ENCODE measurements around the gene FSHR. TPM values are rescaled to one million over a fixed set of nuclear protein-coding genes. Genes with fewer than 3 reads are reported as not detected.

Gene FSHR
- total and polyA plus RNA-seq, 2 of the 4 experiments (the other 2 are of a cell fraction) = not detected

DNA sequence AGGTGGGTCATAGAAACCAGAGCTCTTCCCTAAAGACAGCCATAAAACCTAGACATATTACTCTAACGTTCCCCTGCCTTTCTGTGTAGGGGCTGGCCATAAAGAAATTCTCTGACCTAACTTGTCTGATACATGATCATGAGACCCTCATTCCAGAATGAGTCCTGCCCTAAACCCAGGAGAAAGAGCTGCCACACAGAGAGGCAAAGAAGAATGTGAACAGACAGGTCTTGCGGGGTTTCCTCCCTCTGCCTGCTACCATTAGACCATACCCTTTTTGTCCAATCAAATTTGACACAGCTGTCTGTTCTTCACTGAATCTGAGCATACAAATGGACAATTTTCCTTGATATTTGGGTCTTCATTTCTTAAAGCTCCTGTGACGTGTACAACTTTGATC lies 200.0 kb downstream of the FSHR start:
- ATAC-seq (ENCODE audit: low read depth) (no peak), DNase-seq (no peak)
- no peak overlapping the region for H2AK5ac ChIP-seq (ENCODE audit: low read depth, low read length)
- no peaks in the 10 kb centered on the region for H3K27me3 ChIP-seq (ENCODE audit: control insufficient read depth, insufficient read depth, low read length)
- peak overlapping the region; percentile 47; the same call in 1 of the 2 replicates for H3K18ac ChIP-seq (ENCODE audit: low read depth, low read length)
- H3K27ac ChIP-seq (ENCODE audit: insufficient read depth, low read length) = no peak overlapping the region
- no peak overlapping the region for H2BK15ac ChIP-seq (ENCODE audit: low read depth, low read length)
- H3K4ac ChIP-seq (ENCODE audit: low read depth, low read length) = no peak overlapping the region
- no peaks in the 10 kb centered on the region for H3K9me3 ChIP-seq (ENCODE audit: control insufficient read depth, insufficient read depth, low read length)
- no peak overlapping the region for H4K91ac ChIP-seq (ENCODE audit: insufficient read depth, low read depth, low read length)
- 0 out of 2 replicates have a peak overlapping the region, but pooled peaks have one; percentile 58 for H4K5ac ChIP-seq (ENCODE audit: low read depth, low read length)
- H3K9me1 ChIP-seq (ENCODE audit: insufficient read depth, low read length) = no peaks in the 10 kb centered on the region
- no peak overlapping the region for H4K8ac ChIP-seq (ENCODE audit: low read depth in 2 of 2, low read length in 2 of 2)
- no peak overlapping the region for H3K56ac ChIP-seq (ENCODE audit: extremely low read depth, insufficient read depth, low read length)
- peak overlapping the region; percentile 29; the same call in 1 of the 2 replicates for H2BK120ac ChIP-seq (ENCODE audit: low read depth, low read length)
- no peaks in the 10 kb centered on the region for H3K4me1 ChIP-seq (ENCODE audit: control insufficient read depth, insufficient read depth, low read length)
- H2AFZ ChIP-seq (replicated peaks; ENCODE audit: low read length, poor library complexity) = no peak overlapping the region
- no peak overlapping the region for H2AK9ac ChIP-seq (replicated peaks; ENCODE audit: low read depth, low read length, poor library complexity)
- no peaks in the 10 kb centered on the region for H3K79me1 ChIP-seq (ENCODE audit: low read depth in 1 of 2, low read length in 2 of 2)
- TF ChIP-seq RFX5 (IDR thresholded peaks at IDR 0.05; ENCODE audit: low read depth, low read length) (no peak), NFE2L2 (IDR thresholded peaks at IDR 0.05; ENCODE audit: low read depth, low read length) (no peak), POLR2A (IDR thresholded peaks at IDR 0.05; ENCODE audit: low read depth, low read length) (no peak), MAZ (IDR thresholded peaks at IDR 0.05; ENCODE audit: borderline replicate concordance, low read depth, low read length) (no peak), RAD21 (IDR thresholded peaks at IDR 0.05; ENCODE audit: low read length) (no peak), SMC3 (IDR thresholded peaks at IDR 0.05; ENCODE audit: low read depth, low read length) (no peak), RCOR1 (IDR thresholded peaks at IDR 0.05; ENCODE audit: insufficient replicate concordance, low read length) (no peak), CHD1 (IDR thresholded peaks at IDR 0.05; ENCODE audit: low read depth, low read length) (no peak), MAFK (IDR thresholded peaks at IDR 0.05; ENCODE audit: low read depth, low read length) (no peak), CEBPB (IDR thresholded peaks at IDR 0.05; ENCODE audit: low read depth, low read length) (no peak), FOS (IDR thresholded peaks at IDR 0.05; ENCODE audit: low read depth, low read length) (no peak), ELK1 (IDR thresholded peaks at IDR 0.05; ENCODE audit: borderline replicate concordance, low read depth, low read length) (no peak), MXI1 (IDR thresholded peaks at IDR 0.05; ENCODE audit: borderline replicate concordance, low read depth, low read length) (no peak), BHLHE40 (IDR thresholded peaks at IDR 0.05; ENCODE audit: low read depth, low read length) (no peak)
- TF ChIP-seq, protein P1, sequence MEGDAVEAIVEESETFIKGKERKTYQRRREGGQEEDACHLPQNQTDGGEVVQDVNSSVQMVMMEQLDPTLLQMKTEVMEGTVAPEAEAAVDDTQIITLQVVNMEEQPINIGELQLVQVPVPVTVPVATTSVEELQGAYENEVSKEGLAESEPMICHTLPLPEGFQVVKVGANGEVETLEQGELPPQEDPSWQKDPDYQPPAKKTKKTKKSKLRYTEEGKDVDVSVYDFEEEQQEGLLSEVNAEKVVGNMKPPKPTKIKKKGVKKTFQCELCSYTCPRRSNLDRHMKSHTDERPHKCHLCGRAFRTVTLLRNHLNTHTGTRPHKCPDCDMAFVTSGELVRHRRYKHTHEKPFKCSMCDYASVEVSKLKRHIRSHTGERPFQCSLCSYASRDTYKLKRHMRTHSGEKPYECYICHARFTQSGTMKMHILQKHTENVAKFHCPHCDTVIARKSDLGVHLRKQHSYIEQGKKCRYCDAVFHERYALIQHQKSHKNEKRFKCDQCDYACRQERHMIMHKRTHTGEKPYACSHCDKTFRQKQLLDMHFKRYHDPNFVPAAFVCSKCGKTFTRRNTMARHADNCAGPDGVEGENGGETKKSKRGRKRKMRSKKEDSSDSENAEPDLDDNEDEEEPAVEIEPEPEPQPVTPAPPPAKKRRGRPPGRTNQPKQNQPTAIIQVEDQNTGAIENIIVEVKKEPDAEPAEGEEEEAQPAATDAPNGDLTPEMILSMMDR (conservative IDR thresholded peaks at IDR 0.05; ENCODE audit: low read depth, low read length) = no peak
- TF ChIP-seq, protein P2, sequence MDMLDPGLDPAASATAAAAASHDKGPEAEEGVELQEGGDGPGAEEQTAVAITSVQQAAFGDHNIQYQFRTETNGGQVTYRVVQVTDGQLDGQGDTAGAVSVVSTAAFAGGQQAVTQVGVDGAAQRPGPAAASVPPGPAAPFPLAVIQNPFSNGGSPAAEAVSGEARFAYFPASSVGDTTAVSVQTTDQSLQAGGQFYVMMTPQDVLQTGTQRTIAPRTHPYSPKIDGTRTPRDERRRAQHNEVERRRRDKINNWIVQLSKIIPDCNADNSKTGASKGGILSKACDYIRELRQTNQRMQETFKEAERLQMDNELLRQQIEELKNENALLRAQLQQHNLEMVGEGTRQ (IDR thresholded peaks at IDR 0.05; ENCODE audit: low read depth, low read length) = no peak
- in situ Hi-C loops (cut with MboI; ENCODE audit: low sequenced_read_pairs) (no loop called here), dilution Hi-C loops (cut with HindIII; ENCODE audit: low sequenced_read_pairs, unreplicated experiment) (no loop called here), intact Hi-C loops (cut with micrococcal nuclease) (no loop called here)
- no peak overlapping the region for H2BK5ac ChIP-seq (ENCODE audit: low read depth, low read length, poor library complexity, severe bottlenecking)
- H2BK20ac ChIP-seq (ENCODE audit: low read depth, low read length) = no peak overlapping the region
- CTCF ChIA-PET = no interaction called here
- H3K9ac ChIP-seq (ENCODE audit: low read depth, low read length) = no peak overlapping the region
- no peak overlapping the region for H3K4me3 ChIP-seq (ENCODE audit: insufficient read depth, low read depth, low read length)
- BruUV-seq (replicated peaks) = no TSS peak
- POLR2A ChIA-PET (ENCODE audit: unreplicated experiment) = no interaction called here
- H3K14ac ChIP-seq (replicated peaks; ENCODE audit: low read depth, low read length) = no peak overlapping the region
- H4K20me1 ChIP-seq (ENCODE audit: insufficient read depth, low read length) = no peaks in the 10 kb centered on the region
- no CpG with 5 or more reads among the region's 3 CpGs for WGBS, 2 experiments (ENCODE audit: extremely low coverage in 2 of 2, insufficient read length in 1 of 2)
- no peak overlapping the region for H3K23ac ChIP-seq (ENCODE audit: low read depth, low read length)
- no peaks in the 10 kb centered on the region for H3K36me3 ChIP-seq (ENCODE audit: control insufficient read depth, insufficient read depth, low read length)
- H3K4me2 ChIP-seq (ENCODE audit: low read depth, low read length) = no peak overlapping the region

Data from IMR-90 (cell line).